Measurements from ENCODE around the gene HSP90AB1. TPM values are rescaled to one million over a fixed set of nuclear protein-coding genes. Genes with fewer than 3 reads are reported as not detected.

Gene HSP90AB1
- total and polyA plus RNA-seq, 9 of the 15 experiments (the other 6 are each of a cell fraction or from before 2014, with no cell fraction given), result 1,780 to 3,358 (median 2,262) TPM

- TF ChIP-seq ZNF212 (CRISPR knock-in tag; IDR thresholded peaks at IDR 0.05), result no peak
- no peak for TF ChIP-seq MLX (CRISPR knock-in tag; conservative IDR thresholded peaks at IDR 0.05)
- TF ChIP-seq ZNF592 (IDR thresholded peaks at IDR 0.05), result peak; percentile 88
- TF ChIP-seq ZNF41 (CRISPR knock-in tag; conservative IDR thresholded peaks at IDR 0.05), result no peak
- no peak for TF ChIP-seq HDGF (IDR thresholded peaks at IDR 0.05)
- no peak for TF ChIP-seq SFPQ (IDR thresholded peaks at IDR 0.05; ENCODE audit: low read depth, low read length)
- TF ChIP-seq PHF8 (IDR thresholded peaks at IDR 0.05; ENCODE audit: borderline replicate concordance, low read length), result peak; percentile 76; the same call in 1 of the 2 replicates
- TF ChIP-seq MBD2 (IDR thresholded peaks at IDR 0.05; ENCODE audit: borderline replicate concordance, low read depth), result no peak
- TF ChIP-seq MNT (conservative IDR thresholded peaks at IDR 0.05), result peak; percentile 27 to 81; a peak in 3 of 4 replicates
- TF ChIP-seq ZNF280A (IDR thresholded peaks at IDR 0.05; ENCODE audit: low read depth, partially characterized antibody), result no peak
- no peak for TF ChIP-seq SMC3 (conservative IDR thresholded peaks at IDR 0.05; ENCODE audit: insufficient read depth, low read depth, low read length)
- no peak for TF ChIP-seq E2F3 (CRISPR knock-in tag; IDR thresholded peaks at IDR 0.05)
- TF ChIP-seq CBFB (CRISPR knock-in tag; IDR thresholded peaks at IDR 0.05), result no peak
- no peak for TF ChIP-seq ZNF311 (CRISPR knock-in tag; IDR thresholded peaks at IDR 0.05)
Observed at GRCh38 chr6:44219053-44219814, 27.7 kb upstream of the HSP90AB1 start (continued).

All from K562 (cell line).